A549 (cell line): Measurements from ENCODE around the gene UBA52.

Source experiments
- JUNB ChIP-seq: fragments of >200 bp; sonication (Bioruptor Twin); formaldehyde crosslinking; IDR thresholded peaks from 2 replicates; pipeline ENCODE4 v1.6.1; 2016
- NR3C1 ChIP-seq: fragments of >200 bp; sonication (Bioruptor Twin); formaldehyde crosslinking; IDR thresholded peaks from 3 replicates; pipeline ENCODE4 v1.6.1; 2017
- RAD21 ChIP-seq, 2 experiments: fragments of >200 bp in 1 of 2; sonication (Bioruptor Twin) in 1 of 2; formaldehyde crosslinking in 1 of 2; IDR thresholded peaks in 1 of 2; conservative IDR thresholded peaks in 1 of 2; 2 replicates in 1 of 2; 3 replicates in 1 of 2; pipeline ENCODE4 v1.6.1; 2012 to 2018; ENCODE audit warnings: inconsistent platforms in 1 of 2
- SMC3 ChIP-seq: fragments of >200 bp; sonication (Bioruptor Twin); formaldehyde crosslinking; IDR thresholded peaks from 3 replicates; pipeline ENCODE4 v1.6.1; 2018; ENCODE audit warnings: inconsistent platforms
- ZFP36 ChIP-seq: fragments of 450-650 bp; IDR thresholded peaks from 2 replicates; pipeline ENCODE4 v1.6.1; 2014; ENCODE audit warnings: borderline replicate concordance; ENCODE audit not compliant: partially characterized antibody
- TF ChIP-seq, protein P1 (sequence below): fragments of >200 bp; sonication (Bioruptor Twin); formaldehyde crosslinking; IDR thresholded peaks from 3 replicates; pipeline ENCODE4 v1.5.1; 2016
- TF ChIP-seq, protein P2 (sequence below): IDR thresholded peaks from 2 replicates; pipeline ENCODE4 v1.6.1; 2012
- TF ChIP-seq, protein P3 (sequence below): fragments of 150-350 bp; IDR thresholded peaks from 2 replicates; pipeline ENCODE4 v1.6.1; 2014; ENCODE audit warnings: low read depth, mild to moderate bottlenecking, low read length

DNA sequence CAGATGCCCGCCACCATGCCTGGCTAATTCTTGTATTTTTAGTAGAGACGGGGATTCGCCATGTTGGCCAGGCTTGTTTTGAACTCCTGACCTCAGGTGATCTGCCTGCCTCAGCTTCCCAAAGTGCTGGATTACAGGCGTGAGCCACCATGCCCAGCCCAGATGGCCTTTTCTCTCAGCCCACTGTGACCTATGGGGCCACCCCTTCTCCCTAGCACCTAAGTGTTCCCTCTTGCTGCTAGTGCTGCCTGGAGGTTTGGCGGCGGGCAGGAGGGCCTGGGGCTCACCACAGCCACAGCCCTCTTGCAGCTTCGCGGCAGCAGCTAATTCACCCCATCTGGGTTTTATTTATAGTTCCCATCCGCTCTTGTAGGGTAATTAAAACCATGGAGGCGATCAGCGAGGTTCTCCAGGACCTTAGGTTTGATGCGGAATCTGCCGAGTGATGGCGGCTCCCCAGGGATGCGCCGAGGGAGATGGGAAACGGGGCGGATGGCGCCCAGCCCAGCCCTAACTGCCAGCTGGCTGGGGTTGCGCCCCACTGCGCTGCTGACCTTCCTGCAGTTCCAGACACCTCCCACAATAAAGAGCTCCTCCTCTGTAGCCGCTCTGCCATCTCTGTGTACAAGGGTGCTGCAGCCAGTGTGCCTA, 20.2 kb downstream of the UBA52 start:
- no peak for TF ChIP-seq ZFP36
- TF ChIP-seq, protein P1, sequence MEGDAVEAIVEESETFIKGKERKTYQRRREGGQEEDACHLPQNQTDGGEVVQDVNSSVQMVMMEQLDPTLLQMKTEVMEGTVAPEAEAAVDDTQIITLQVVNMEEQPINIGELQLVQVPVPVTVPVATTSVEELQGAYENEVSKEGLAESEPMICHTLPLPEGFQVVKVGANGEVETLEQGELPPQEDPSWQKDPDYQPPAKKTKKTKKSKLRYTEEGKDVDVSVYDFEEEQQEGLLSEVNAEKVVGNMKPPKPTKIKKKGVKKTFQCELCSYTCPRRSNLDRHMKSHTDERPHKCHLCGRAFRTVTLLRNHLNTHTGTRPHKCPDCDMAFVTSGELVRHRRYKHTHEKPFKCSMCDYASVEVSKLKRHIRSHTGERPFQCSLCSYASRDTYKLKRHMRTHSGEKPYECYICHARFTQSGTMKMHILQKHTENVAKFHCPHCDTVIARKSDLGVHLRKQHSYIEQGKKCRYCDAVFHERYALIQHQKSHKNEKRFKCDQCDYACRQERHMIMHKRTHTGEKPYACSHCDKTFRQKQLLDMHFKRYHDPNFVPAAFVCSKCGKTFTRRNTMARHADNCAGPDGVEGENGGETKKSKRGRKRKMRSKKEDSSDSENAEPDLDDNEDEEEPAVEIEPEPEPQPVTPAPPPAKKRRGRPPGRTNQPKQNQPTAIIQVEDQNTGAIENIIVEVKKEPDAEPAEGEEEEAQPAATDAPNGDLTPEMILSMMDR, result no peak
- TF ChIP-seq SMC3, result no peak
- TF ChIP-seq RAD21 (conservative IDR thresholded peaks at IDR 0.05 in 1 of 2, IDR thresholded peaks at IDR 0.05 in 1 of 2), result no peak
- TF ChIP-seq, protein P2, sequence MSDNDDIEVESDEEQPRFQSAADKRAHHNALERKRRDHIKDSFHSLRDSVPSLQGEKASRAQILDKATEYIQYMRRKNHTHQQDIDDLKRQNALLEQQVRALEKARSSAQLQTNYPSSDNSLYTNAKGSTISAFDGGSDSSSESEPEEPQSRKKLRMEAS, result no peak
- TF ChIP-seq, protein P3, sequence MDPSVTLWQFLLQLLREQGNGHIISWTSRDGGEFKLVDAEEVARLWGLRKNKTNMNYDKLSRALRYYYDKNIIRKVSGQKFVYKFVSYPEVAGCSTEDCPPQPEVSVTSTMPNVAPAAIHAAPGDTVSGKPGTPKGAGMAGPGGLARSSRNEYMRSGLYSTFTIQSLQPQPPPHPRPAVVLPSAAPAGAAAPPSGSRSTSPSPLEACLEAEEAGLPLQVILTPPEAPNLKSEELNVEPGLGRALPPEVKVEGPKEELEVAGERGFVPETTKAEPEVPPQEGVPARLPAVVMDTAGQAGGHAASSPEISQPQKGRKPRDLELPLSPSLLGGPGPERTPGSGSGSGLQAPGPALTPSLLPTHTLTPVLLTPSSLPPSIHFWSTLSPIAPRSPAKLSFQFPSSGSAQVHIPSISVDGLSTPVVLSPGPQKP, result no peak
- no peak for TF ChIP-seq NR3C1
- no peak for TF ChIP-seq JUNB
